Measurements from ENCODE around the gene ANKRD42.

Gene ANKRD42

DNA sequence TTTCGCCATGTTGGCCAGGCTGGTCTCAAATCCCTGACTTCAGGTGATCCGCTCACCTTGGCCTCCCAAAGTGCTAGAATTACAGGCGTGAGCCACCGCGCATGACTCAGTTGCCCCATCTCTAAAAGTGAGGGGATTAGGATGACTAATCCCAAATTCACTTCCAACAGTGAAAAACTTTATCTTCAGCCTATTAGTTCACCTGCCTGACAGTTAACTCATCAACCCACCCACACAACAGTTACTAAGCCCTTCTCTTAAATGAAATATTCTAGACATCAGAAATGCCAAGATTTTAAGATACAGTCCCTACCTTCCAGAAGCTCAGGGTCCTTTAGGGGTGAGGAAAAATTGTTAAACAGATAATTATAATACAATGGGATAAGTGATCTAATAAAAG is 2.0 kb upstream of the ANKRD42 start:
- ChIA-PET POLR2A (no interaction called here), CTCF (no interaction called here)
- H3K9me3 ChIP-seq (ENCODE audit: control insufficient read depth, insufficient read depth, low read depth, low read length) = no peaks in the 10 kb centered on the region
- no peak overlapping the region for H3K4me3 ChIP-seq (ENCODE audit: low read depth, low read length)
- peaks cover 3 to 53% of the 10 kb centered on the region in 2 experiments; a peak in 2 of 3 replicates for H3K36me3 ChIP-seq (ENCODE audit: control insufficient read depth in 2 of 2, insufficient read depth in 1 of 2, low read length in 2 of 2)
- no peak overlapping the region for H3K27ac ChIP-seq (ENCODE audit: extremely low read depth, low read depth, low read length)
- H3K4me1 ChIP-seq (ENCODE audit: control insufficient read depth, insufficient read depth, low read length) = 0 out of 2 replicates have a peak, but pooled peaks cover 3% of the 10 kb centered on the region
- TF ChIP-seq ZNF626 (tag by site-specific recombination; IDR thresholded peaks at IDR 0.05) = no peak
- no peak for TF ChIP-seq ZNF174 (tag by site-specific recombination; IDR thresholded peaks at IDR 0.05)
- TF ChIP-seq, protein P1, sequence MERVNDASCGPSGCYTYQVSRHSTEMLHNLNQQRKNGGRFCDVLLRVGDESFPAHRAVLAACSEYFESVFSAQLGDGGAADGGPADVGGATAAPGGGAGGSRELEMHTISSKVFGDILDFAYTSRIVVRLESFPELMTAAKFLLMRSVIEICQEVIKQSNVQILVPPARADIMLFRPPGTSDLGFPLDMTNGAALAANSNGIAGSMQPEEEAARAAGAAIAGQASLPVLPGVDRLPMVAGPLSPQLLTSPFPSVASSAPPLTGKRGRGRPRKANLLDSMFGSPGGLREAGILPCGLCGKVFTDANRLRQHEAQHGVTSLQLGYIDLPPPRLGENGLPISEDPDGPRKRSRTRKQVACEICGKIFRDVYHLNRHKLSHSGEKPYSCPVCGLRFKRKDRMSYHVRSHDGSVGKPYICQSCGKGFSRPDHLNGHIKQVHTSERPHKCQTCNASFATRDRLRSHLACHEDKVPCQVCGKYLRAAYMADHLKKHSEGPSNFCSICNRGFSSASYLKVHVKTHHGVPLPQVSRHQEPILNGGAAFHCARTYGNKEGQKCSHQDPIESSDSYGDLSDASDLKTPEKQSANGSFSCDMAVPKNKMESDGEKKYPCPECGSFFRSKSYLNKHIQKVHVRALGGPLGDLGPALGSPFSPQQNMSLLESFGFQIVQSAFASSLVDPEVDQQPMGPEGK (tag by site-specific recombination; IDR thresholded peaks at IDR 0.05) = no peak
- TF ChIP-seq, protein P2, sequence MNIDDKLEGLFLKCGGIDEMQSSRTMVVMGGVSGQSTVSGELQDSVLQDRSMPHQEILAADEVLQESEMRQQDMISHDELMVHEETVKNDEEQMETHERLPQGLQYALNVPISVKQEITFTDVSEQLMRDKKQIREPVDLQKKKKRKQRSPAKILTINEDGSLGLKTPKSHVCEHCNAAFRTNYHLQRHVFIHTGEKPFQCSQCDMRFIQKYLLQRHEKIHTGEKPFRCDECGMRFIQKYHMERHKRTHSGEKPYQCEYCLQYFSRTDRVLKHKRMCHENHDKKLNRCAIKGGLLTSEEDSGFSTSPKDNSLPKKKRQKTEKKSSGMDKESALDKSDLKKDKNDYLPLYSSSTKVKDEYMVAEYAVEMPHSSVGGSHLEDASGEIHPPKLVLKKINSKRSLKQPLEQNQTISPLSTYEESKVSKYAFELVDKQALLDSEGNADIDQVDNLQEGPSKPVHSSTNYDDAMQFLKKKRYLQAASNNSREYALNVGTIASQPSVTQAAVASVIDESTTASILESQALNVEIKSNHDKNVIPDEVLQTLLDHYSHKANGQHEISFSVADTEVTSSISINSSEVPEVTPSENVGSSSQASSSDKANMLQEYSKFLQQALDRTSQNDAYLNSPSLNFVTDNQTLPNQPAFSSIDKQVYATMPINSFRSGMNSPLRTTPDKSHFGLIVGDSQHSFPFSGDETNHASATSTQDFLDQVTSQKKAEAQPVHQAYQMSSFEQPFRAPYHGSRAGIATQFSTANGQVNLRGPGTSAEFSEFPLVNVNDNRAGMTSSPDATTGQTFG (tag by site-specific recombination; IDR thresholded peaks at IDR 0.05; ENCODE audit: borderline replicate concordance) = no peak
- TF ChIP-seq, protein P3, sequence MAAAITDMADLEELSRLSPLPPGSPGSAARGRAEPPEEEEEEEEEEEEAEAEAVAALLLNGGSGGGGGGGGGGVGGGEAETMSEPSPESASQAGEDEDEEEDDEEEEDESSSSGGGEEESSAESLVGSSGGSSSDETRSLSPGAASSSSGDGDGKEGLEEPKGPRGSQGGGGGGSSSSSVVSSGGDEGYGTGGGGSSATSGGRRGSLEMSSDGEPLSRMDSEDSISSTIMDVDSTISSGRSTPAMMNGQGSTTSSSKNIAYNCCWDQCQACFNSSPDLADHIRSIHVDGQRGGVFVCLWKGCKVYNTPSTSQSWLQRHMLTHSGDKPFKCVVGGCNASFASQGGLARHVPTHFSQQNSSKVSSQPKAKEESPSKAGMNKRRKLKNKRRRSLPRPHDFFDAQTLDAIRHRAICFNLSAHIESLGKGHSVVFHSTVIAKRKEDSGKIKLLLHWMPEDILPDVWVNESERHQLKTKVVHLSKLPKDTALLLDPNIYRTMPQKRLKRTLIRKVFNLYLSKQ (tag by site-specific recombination; IDR thresholded peaks at IDR 0.05; ENCODE audit: borderline replicate concordance) = no peak
- no peak for TF ChIP-seq ZNF19 (tag by site-specific recombination; IDR thresholded peaks at IDR 0.05; ENCODE audit: low read depth)
- no peak for TF ChIP-seq ZBTB8A (tag by site-specific recombination; IDR thresholded peaks at IDR 0.05)
- TF ChIP-seq, protein P4, sequence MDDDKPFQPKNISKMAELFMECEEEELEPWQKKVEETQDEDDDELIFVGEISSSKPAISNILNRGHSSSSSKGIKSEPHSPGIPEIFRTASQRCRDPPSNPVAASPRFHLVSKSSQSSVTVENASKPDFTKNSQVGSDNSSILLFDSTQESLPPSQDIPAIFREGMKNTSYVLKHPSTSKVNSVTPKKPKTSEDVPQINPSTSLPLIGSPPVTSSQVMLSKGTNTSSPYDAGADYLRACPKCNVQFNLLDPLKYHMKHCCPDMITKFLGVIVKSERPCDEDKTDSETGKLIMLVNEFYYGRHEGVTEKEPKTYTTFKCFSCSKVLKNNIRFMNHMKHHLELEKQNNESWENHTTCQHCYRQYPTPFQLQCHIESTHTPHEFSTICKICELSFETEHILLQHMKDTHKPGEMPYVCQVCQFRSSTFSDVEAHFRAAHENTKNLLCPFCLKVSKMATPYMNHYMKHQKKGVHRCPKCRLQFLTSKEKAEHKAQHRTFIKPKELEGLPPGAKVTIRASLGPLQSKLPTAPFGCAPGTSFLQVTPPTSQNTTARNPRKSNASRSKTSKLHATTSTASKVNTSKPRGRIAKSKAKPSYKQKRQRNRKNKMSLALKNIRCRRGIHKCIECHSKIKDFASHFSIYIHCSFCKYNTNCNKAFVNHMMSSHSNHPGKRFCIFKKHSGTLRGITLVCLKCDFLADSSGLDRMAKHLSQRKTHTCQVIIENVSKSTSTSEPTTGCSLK (tag by site-specific recombination; IDR thresholded peaks at IDR 0.05) = no peak
- no peak for TF ChIP-seq ZNF791 (tag by site-specific recombination; IDR thresholded peaks at IDR 0.05)
- no peak for TF ChIP-seq ZNF426 (tag by site-specific recombination; IDR thresholded peaks at IDR 0.05)
- no peak for TF ChIP-seq ZSCAN30 (tag by site-specific recombination; IDR thresholded peaks at IDR 0.05)
- no peak for TF ChIP-seq ZNF701 (tag by site-specific recombination; IDR thresholded peaks at IDR 0.05)
- no peak for TF ChIP-seq ZBTB48 (tag by site-specific recombination; IDR thresholded peaks at IDR 0.05)

GRCh38 chr11:83191986-83192385 is 1.5 kb upstream of the ANKRD42 start:
- Histone ChIP-seq H3K9me3 (ENCODE audit: control insufficient read depth, insufficient read depth, low read depth, low read length) (no peaks in the 10 kb centered on the region), H3K36me3 (ENCODE audit: control insufficient read depth in 2 of 2, insufficient read depth in 1 of 2, low read length in 2 of 2) (peaks cover 3 to 48% of the 10 kb centered on the region in 2 experiments; a peak in 2 of 3 replicates), H3K27ac (ENCODE audit: extremely low read depth, low read depth, low read length) (no peak overlapping the region), H3K4me1 (ENCODE audit: control insufficient read depth, insufficient read depth, low read length) (0 out of 2 replicates have a peak, but pooled peaks cover 3% of the 10 kb centered on the region), H3K4me3 (ENCODE audit: low read depth, low read length) (no peak overlapping the region)
- CTCF ChIA-PET = no interaction called here
- POLR2A ChIA-PET = no interaction called here
- TF ChIP-seq BCL11A (tag by site-specific recombination; IDR thresholded peaks at IDR 0.05; ENCODE audit: low read depth) (no peak), ZNF354C (tag by site-specific recombination; IDR thresholded peaks at IDR 0.05; ENCODE audit: borderline replicate concordance, low read depth) (no peak), ZNF76 (tag by site-specific recombination; IDR thresholded peaks at IDR 0.05; ENCODE audit: borderline replicate concordance, low read depth) (no peak), ZNF169 (tag by site-specific recombination; IDR thresholded peaks at IDR 0.05) (no peak), ZNF785 (tag by site-specific recombination; IDR thresholded peaks at IDR 0.05) (no peak), ZNF2 (tag by site-specific recombination; IDR thresholded peaks at IDR 0.05) (no peak), SP7 (tag by site-specific recombination; IDR thresholded peaks at IDR 0.05) (no peak), ZNF362 (tag by site-specific recombination; IDR thresholded peaks at IDR 0.05) (no peak), ZNF175 (tag by site-specific recombination; IDR thresholded peaks at IDR 0.05) (no peak), ZNF623 (tag by site-specific recombination; IDR thresholded peaks at IDR 0.05) (no peak), ZNF37A (tag by site-specific recombination; IDR thresholded peaks at IDR 0.05) (no peak), ZBTB7A (tag by site-specific recombination; IDR thresholded peaks at IDR 0.05; ENCODE audit: low read depth) (no peak)
- TF ChIP-seq, protein P5, sequence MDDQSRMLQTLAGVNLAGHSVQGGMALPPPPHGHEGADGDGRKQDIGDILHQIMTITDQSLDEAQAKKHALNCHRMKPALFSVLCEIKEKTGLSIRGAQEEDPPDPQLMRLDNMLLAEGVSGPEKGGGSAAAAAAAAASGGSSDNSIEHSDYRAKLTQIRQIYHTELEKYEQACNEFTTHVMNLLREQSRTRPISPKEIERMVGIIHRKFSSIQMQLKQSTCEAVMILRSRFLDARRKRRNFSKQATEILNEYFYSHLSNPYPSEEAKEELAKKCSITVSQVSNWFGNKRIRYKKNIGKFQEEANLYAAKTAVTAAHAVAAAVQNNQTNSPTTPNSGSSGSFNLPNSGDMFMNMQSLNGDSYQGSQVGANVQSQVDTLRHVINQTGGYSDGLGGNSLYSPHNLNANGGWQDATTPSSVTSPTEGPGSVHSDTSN (CRISPR knock-in tag; IDR thresholded peaks at IDR 0.05) = no peak
